SK-MEL-5 (cell line): ENCODE data around the gene DHX29. TPM values are rescaled to one million over a fixed set of nuclear protein-coding genes. Genes with fewer than 3 reads are reported as not detected.
A peak's percentile ranks its signal among the peaks of the same experiment; 100 is the strongest.

Experiments
- DNase-seq: peaks from one replicate; pipeline ENCODE4 v3.0.0-alpha.2; 2016; ENCODE audit warnings: low read depth, low spot score
- in situ Hi-C: cut with HindIII; loops from 2 replicates; pipeline ENCODE4 v1.10.0; 2016; ENCODE audit warnings: low sequenced_read_pairs, high pct_unique_total_duplicates, low pct_unique_long_range_greater_than_20kb
- total RNA-seq: library from RNA; depleted of rRNA; stranded (reverse); fragments of >200 nt; shearing (Covaris generic); gene quantifications from 2 replicates; pipeline ENCODE4 v1.2.3, GENCODE V29; 2014

DHX29 gene
- total RNA-seq, 1 experiment from 2014 or later, result 36.3 TPM

GRCh38 chr5:55276771-55277170, 30.7 kb downstream of the DHX29 start:
- DNase-seq, result peak; percentile 97
- in situ Hi-C loops, result no loop called here

- in situ Hi-C loops, result no loop called here
- DNase-seq, result no peak
These were observed 49.2 kb downstream of the DHX29 start for GRCh38 chr5:55258339-55258738.

- in situ Hi-C loops, result no loop called here
- DNase-seq, result no peak
These were observed 52.7 kb downstream of the DHX29 start for GRCh38 chr5:55254802-55255201.

- no peak for DNase-seq
- in situ Hi-C loops, result no loop called here
These were observed 57.4 kb downstream of the DHX29 start for GRCh38 chr5:55250064-55250463.

- DNase-seq, result no peak
- in situ Hi-C loops, result no loop called here
These were observed 65.7 kb downstream of the DHX29 start for GRCh38 chr5:55241746-55242145.

GRCh38 chr5:55236800-55237199, 70.7 kb downstream of the DHX29 start:
- in situ Hi-C loops, result no loop called here
- no peak for DNase-seq

GRCh38 chr5:55234121-55234700, 73.3 kb downstream of the DHX29 start:
- DNase-seq, result no peak
- in situ Hi-C loops, result no loop called here

- in situ Hi-C loops, result no loop called here
- DNase-seq, result peak; percentile 40
These were observed 74.2 kb downstream of the DHX29 start, which contains the start of gene CCNO for GRCh38 chr5:55232985-55233928. Gene CCNO, minus strand, starts transcription at chr5:55233608. Its CDS starts 85 bp downstream, at chr5:55233523.

- in situ Hi-C loops, result no loop called here
- no peak for DNase-seq
These were observed 75.1 kb downstream of the DHX29 start for GRCh38 chr5:55232271-55232984.

GRCh38 chr5:55231919-55232270, 75.6 kb downstream of the DHX29 start:
- no peak for DNase-seq
- in situ Hi-C loops, result no loop called here

GRCh38 chr5:55231029-55231918, 76.2 kb downstream of the DHX29 start:
- DNase-seq, result no peak
- in situ Hi-C loops, result no loop called here

GRCh38 chr5:55230086-55230629, 77.3 kb downstream of the DHX29 start:
- in situ Hi-C loops, result no loop called here

GRCh38 chr5:55227664-55228430, 79.6 kb downstream of the DHX29 start:
- DNase-seq, result no peak
- in situ Hi-C loops, result no loop called here

More at GRCh38 chr5:55230086-55230629, 77.3 kb downstream of the DHX29 start:
- DNase-seq, result no peak

GRCh38 chr5:55226934-55227663, 80.4 kb downstream of the DHX29 start, which contains the start of gene MCIDAS:
Gene MCIDAS, minus strand, starts transcription at chr5:55227315. Its CDS starts 177 bp downstream, at chr5:55227138.
- DNase-seq, result peak; percentile 79

GRCh38 chr5:55226027-55226933, 81.2 kb downstream of the DHX29 start:
- in situ Hi-C loops, result no loop called here

More at GRCh38 chr5:55226934-55227663, 80.4 kb downstream of the DHX29 start, which contains the start of gene MCIDAS:
- in situ Hi-C loops, result no loop called here

More at GRCh38 chr5:55226027-55226933, 81.2 kb downstream of the DHX29 start:
- DNase-seq, result peak; percentile 88
